Measurements from ENCODE around the gene DLGAP4.

The DLGAP4 gene

GRCh38 chr20:36261389-36262105 is 44.6 kb upstream of the DLGAP4 start:
- no peak; the same call in 2 of the 3 replicates for ATAC-seq
- no peak for TF ChIP-seq OSR1 (CRISPR knock-in tag; IDR thresholded peaks at IDR 0.05)
- TF ChIP-seq BACH2 (CRISPR knock-in tag; IDR thresholded peaks at IDR 0.05; ENCODE audit: borderline replicate concordance) = no peak
- TF ChIP-seq ZNF70 (CRISPR knock-in tag; IDR thresholded peaks at IDR 0.05) = no peak
- TF ChIP-seq ZNF8 (CRISPR knock-in tag; IDR thresholded peaks at IDR 0.05) = no peak
- TF ChIP-seq ISL1 (CRISPR knock-in tag; IDR thresholded peaks at IDR 0.05) = no peak
- TF ChIP-seq CSDC2 (CRISPR knock-in tag; IDR thresholded peaks at IDR 0.05) = no peak
- TF ChIP-seq PPARA (CRISPR knock-in tag; IDR thresholded peaks at IDR 0.05; ENCODE audit: borderline replicate concordance) = no peak
- TF ChIP-seq TOX (CRISPR knock-in tag; IDR thresholded peaks at IDR 0.05; ENCODE audit: borderline replicate concordance) = no peak
- TF ChIP-seq ZC3H10 (CRISPR knock-in tag; IDR thresholded peaks at IDR 0.05) = no peak
- TF ChIP-seq ZNF565 (CRISPR knock-in tag; conservative IDR thresholded peaks at IDR 0.05; ENCODE audit: low read depth) = no peak
- no peak for TF ChIP-seq POU6F1 (CRISPR knock-in tag; IDR thresholded peaks at IDR 0.05; ENCODE audit: borderline replicate concordance, low read depth)
- TF ChIP-seq TCF4 (CRISPR knock-in tag; IDR thresholded peaks at IDR 0.05; ENCODE audit: borderline replicate concordance) = no peak
- TF ChIP-seq ZFP30 (CRISPR knock-in tag; IDR thresholded peaks at IDR 0.05) = no peak
- no peak for TF ChIP-seq CSRNP3 (CRISPR knock-in tag; IDR thresholded peaks at IDR 0.05)
- no peak for TF ChIP-seq CREB5 (CRISPR knock-in tag; IDR thresholded peaks at IDR 0.05; ENCODE audit: low read depth)
- TF ChIP-seq PATZ1 (CRISPR knock-in tag; IDR thresholded peaks at IDR 0.05; ENCODE audit: borderline replicate concordance) = no peak
- no peak for TF ChIP-seq ZFP3 (CRISPR knock-in tag; IDR thresholded peaks at IDR 0.05)
- no peak for TF ChIP-seq ARNTL (CRISPR knock-in tag; IDR thresholded peaks at IDR 0.05; ENCODE audit: borderline replicate concordance, low read depth)
- no peak for TF ChIP-seq GLIS3 (CRISPR knock-in tag; IDR thresholded peaks at IDR 0.05)

GRCh38 chr20:36262440-36262839 is 43.7 kb upstream of the DLGAP4 start:
- ATAC-seq = no peak

More at GRCh38 chr20:36262440-36262839, 43.7 kb upstream of the DLGAP4 start:
- TF ChIP-seq PATZ1 (CRISPR knock-in tag; IDR thresholded peaks at IDR 0.05; ENCODE audit: borderline replicate concordance) = no peak
- no peak for TF ChIP-seq BACH2 (CRISPR knock-in tag; IDR thresholded peaks at IDR 0.05; ENCODE audit: borderline replicate concordance)
- no peak for TF ChIP-seq ZNF70 (CRISPR knock-in tag; IDR thresholded peaks at IDR 0.05)
- no peak for TF ChIP-seq CSRNP3 (CRISPR knock-in tag; IDR thresholded peaks at IDR 0.05)
- no peak for TF ChIP-seq TSHZ2 (CRISPR knock-in tag; IDR thresholded peaks at IDR 0.05)
- no peak for TF ChIP-seq ARNTL (CRISPR knock-in tag; IDR thresholded peaks at IDR 0.05; ENCODE audit: borderline replicate concordance, low read depth)
- no peak for TF ChIP-seq ZNF8 (CRISPR knock-in tag; IDR thresholded peaks at IDR 0.05)
- no peak for TF ChIP-seq ESRRG (CRISPR knock-in tag; IDR thresholded peaks at IDR 0.05)
- TF ChIP-seq CSDC2 (CRISPR knock-in tag; IDR thresholded peaks at IDR 0.05) = no peak
- no peak for TF ChIP-seq TCF4 (CRISPR knock-in tag; IDR thresholded peaks at IDR 0.05; ENCODE audit: borderline replicate concordance)
- no peak for TF ChIP-seq ZFP3 (CRISPR knock-in tag; IDR thresholded peaks at IDR 0.05)
- TF ChIP-seq ISL1 (CRISPR knock-in tag; IDR thresholded peaks at IDR 0.05) = no peak
- no peak for TF ChIP-seq OSR1 (CRISPR knock-in tag; IDR thresholded peaks at IDR 0.05)

Measured in SK-N-SH treated with all-trans-retinoic acid at 6 μM for 48 hours (cell line).